Measurements from ENCODE around the gene NEIL1.
A peak's percentile ranks its signal among the peaks of the same experiment; 100 is the strongest.
"Not testable (repeated sequence)": the region's sequence is repeated elsewhere in the genome, so short reads cannot be mapped to it uniquely, and the experiment has no call there.

Gene NEIL1

DNA sequence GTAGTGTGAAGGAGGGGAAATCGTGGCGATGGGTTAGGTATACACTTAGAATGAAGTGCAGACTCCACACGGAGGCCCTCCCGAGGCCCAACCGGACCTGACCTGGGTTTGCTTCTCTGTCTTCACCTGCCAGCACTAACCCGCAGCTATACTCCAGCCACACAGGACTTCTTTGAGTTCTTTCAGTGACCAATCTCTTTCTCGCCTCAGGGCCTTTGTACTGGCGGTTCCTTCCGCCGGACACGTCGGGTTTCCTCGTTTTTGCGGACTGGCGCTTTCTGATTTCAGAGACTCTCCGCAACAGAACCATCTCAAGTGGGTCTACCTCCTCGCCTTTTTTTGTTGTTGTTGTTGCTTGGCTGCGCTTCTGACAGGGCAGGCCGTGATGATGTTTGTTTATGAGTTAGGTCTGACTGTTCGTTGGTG is at the start of gene NEIL1:
TSS of gene NEIL1 (plus strand) at position 244 of the 426 bp plus-strand sequence. CDS start 1,867 bp downstream, outside the sequence.
- H3K36me3 ChIP-seq (ENCODE audit: control insufficient read depth, insufficient read depth, low read length): no peaks in the 10 kb centered on the region
- H3K27ac ChIP-seq (ENCODE audit: low read depth, low read length): no peak within 1 kb of the TSS
- H3K4me3 ChIP-seq (ENCODE audit: low read length): peak within 1 kb of the TSS; percentile 95
- no peaks in the 10 kb centered on the region for H3K27me3 ChIP-seq (ENCODE audit: control insufficient read depth, insufficient read depth, low read length)
- H3K4me1 ChIP-seq (ENCODE audit: control insufficient read depth, insufficient read depth, low read length): peaks cover 8% of the 10 kb centered on the region
- peak within 1 kb of the TSS; percentile 60 for H3K9ac ChIP-seq (ENCODE audit: low read length)

DNA sequence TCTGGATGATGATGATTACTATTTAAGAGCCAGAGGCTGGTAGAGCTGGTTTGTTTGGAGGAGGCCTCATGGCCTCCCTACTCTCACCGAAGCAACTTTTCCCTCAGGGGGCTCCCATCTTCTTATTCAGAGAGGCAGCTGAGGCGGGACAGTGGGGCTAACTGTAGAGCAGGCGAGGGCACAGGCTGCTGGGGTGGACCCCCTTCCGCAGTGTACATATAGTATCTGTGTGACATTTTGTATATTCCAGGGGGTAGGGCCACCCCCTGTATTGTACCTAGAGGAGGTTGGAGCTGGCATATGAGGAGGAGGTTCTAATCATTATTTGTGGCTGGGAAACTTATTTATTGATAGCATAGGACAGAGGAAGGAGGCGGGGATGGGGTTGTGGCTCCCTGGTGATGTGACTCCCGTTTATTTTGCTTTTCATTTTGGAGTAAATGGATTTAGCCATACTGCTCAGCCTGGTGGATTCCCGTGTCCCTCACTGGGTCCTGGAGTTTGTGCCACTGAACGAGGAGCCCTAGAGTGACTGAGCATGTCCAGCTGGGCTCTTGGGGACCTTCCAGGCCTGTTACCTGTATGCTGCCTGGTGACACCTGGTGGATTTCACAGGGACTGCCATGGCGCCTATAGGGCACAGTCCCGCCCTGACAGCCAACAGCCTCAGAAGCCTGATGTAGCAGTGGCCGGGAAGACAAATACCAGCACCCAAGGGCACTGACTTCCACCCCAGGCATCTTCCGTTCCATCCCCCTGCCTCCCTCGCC is 48.1 kb upstream of the NEIL1 start:
- H3K4me3 ChIP-seq (ENCODE audit: low read length); H3K4me1 ChIP-seq (ENCODE audit: control insufficient read depth, insufficient read depth, low read length); H3K36me3 ChIP-seq (ENCODE audit: control insufficient read depth, insufficient read depth, low read length); H3K27me3 ChIP-seq (ENCODE audit: control insufficient read depth, insufficient read depth, low read length); H3K27ac ChIP-seq (ENCODE audit: low read depth, low read length); H3K9ac ChIP-seq (ENCODE audit: low read length): not testable (repeated sequence)

DNA sequence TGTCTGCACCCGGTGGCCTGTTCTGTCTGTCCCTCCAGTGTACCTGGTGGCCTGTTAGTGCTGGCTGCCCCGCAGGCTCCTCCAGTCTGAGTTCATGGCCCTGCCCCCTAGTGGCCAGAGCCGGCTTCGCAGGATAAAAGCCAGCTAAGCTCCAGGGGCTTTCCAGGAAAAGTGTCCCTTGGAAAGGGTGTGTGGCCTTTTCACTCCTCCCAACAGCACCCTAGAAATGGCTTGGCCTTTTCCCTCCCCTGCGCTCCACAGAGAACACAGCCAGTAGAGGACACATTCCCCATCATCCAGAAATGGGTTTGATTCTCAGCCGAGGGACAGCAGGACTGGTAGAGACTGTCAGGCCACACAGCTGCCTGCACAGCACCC is 47.5 kb upstream of the NEIL1 start:
- H3K36me3 ChIP-seq (ENCODE audit: control insufficient read depth, insufficient read depth, low read length); H3K9ac ChIP-seq (ENCODE audit: low read length); H3K27ac ChIP-seq (ENCODE audit: low read depth, low read length); H3K4me3 ChIP-seq (ENCODE audit: low read length); H3K4me1 ChIP-seq (ENCODE audit: control insufficient read depth, insufficient read depth, low read length); H3K27me3 ChIP-seq (ENCODE audit: control insufficient read depth, insufficient read depth, low read length): not testable (repeated sequence)

GRCh38 chr15:75300026-75300425 is 46.8 kb upstream of the NEIL1 start:
- H3K27me3 ChIP-seq (ENCODE audit: control insufficient read depth, insufficient read depth, low read length); H3K9ac ChIP-seq (ENCODE audit: low read length); H3K36me3 ChIP-seq (ENCODE audit: control insufficient read depth, insufficient read depth, low read length); H3K4me3 ChIP-seq (ENCODE audit: low read length); H3K27ac ChIP-seq (ENCODE audit: low read depth, low read length); H3K4me1 ChIP-seq (ENCODE audit: control insufficient read depth, insufficient read depth, low read length): not testable (repeated sequence)

DNA sequence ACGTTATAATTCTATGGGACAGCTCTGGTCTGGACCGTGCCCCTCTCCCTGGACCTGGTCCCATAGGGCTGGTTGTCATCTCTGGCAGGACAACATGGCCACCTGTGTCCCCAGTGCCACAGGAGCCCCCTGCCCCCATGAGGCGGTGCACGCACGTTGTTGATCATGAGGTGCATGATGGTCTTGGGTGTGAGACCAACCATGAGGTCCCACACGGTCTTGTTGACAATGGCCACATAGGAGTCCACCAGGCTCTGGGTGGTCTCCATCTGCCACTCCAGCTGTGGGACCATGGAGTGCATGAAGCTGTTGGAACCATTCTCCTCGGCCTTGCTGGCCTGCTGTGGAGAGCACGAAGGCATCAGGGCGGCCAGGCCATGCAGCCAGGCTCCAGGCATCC is 44.5 kb upstream of the NEIL1 start:
- Histone ChIP-seq H3K36me3 (ENCODE audit: control insufficient read depth, insufficient read depth, low read length) (no peaks in the 10 kb centered on the region), H3K9ac (ENCODE audit: low read length) (no peak overlapping the region), H3K4me1 (ENCODE audit: control insufficient read depth, insufficient read depth, low read length) (no peaks in the 10 kb centered on the region)

GRCh38 chr15:75302753-75303152 is 44.1 kb upstream of the NEIL1 start:
- H3K27ac ChIP-seq (ENCODE audit: low read depth, low read length); H3K9ac ChIP-seq (ENCODE audit: low read length); H3K4me3 ChIP-seq (ENCODE audit: low read length); H3K27me3 ChIP-seq (ENCODE audit: control insufficient read depth, insufficient read depth, low read length); H3K36me3 ChIP-seq (ENCODE audit: control insufficient read depth, insufficient read depth, low read length); H3K4me1 ChIP-seq (ENCODE audit: control insufficient read depth, insufficient read depth, low read length): not testable (repeated sequence)

More for the DNA sequence above, 44.5 kb upstream of the NEIL1 start:
- no peaks in the 10 kb centered on the region for H3K27me3 ChIP-seq (ENCODE audit: control insufficient read depth, insufficient read depth, low read length)
- H3K27ac ChIP-seq (ENCODE audit: low read depth, low read length): no peak overlapping the region
- H3K4me3 ChIP-seq (ENCODE audit: low read length): no peak overlapping the region

DNA sequence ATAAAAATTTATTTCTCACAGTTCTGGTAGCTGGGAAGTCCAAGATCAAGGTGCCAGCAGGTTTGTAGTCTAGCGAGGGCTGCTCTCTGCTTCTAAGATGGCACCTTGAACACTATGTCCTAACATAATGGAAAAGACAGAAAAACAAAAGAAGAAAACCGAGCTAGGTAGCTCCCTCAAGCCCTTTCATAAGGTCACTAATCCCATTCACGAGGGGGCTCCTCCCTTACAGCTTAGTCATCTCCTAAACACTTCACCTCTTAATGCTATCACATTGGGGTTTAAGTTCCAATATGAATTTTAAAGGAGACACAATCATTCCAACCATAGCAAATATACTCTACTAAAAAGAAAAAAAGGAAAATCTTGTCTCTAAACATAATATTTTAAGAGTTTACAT is 40.7 kb upstream of the NEIL1 start:
- no peaks in the 10 kb centered on the region for H3K36me3 ChIP-seq (ENCODE audit: control insufficient read depth, insufficient read depth, low read length)
- no peak overlapping the region for H3K9ac ChIP-seq (ENCODE audit: low read length)
- no peak overlapping the region for H3K27ac ChIP-seq (ENCODE audit: low read depth, low read length)
- no peaks in the 10 kb centered on the region for H3K4me1 ChIP-seq (ENCODE audit: control insufficient read depth, insufficient read depth, low read length)
- no peaks in the 10 kb centered on the region for H3K27me3 ChIP-seq (ENCODE audit: control insufficient read depth, insufficient read depth, low read length)
- no peak overlapping the region for H3K4me3 ChIP-seq (ENCODE audit: low read length)

DNA sequence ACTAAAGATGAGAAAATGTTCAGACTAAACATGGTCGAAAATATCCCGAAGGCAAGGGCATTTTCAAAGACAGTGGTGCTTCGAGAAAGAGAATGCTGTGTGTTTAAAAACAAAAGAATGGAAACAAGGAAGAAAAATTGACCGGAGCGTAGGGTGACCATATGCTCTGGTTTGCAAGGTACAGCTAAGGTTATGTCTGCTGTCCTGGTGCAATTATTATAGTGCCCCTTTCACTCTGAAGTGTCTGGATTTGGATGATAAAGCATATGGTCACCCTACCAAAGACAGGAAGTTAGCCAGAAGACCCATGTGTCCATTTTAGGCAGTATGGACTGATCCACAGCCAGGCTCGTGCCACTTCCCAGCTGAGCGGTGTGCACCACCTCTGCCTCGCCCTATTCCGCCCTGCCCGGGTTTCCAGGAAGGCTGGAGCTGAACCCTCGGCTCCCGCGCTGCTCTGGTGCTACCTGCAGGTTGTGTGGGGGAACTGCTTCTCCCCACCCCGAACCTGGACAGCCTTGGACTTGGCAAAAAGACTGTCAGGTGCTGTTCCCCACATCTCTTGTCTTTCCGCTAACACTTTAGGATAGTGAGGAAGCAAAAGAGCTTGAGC is 39.0 kb upstream of the NEIL1 start:
- Histone ChIP-seq H3K27me3 (ENCODE audit: control insufficient read depth, insufficient read depth, low read length) (no peaks in the 10 kb centered on the region), H3K36me3 (ENCODE audit: control insufficient read depth, insufficient read depth, low read length) (no peaks in the 10 kb centered on the region), H3K9ac (ENCODE audit: low read length) (no peak overlapping the region), H3K4me1 (ENCODE audit: control insufficient read depth, insufficient read depth, low read length) (no peaks in the 10 kb centered on the region), H3K4me3 (ENCODE audit: low read length) (no peak overlapping the region), H3K27ac (ENCODE audit: low read depth, low read length) (no peak overlapping the region)

DNA sequence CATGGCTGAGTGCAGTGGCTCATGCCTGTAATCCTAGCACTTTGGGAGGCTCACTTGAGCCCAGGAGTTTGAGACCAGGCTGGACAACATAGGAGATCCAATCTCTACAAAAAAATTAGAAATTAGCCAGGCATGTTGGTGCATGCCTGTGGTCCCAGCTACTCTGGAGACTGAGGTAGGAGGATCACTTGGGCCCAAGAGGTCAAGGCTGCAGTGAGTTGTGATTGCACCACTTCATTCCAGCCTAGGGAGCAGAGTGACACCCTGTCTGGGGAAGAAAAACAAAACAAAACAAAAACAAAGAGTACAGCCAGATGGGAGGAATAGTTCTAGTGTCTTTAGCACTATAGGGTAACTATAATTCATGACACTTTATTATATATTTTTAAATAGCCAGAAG is 37.1 kb upstream of the NEIL1 start:
- no peak overlapping the region for H3K9ac ChIP-seq (ENCODE audit: low read length)
- no peaks in the 10 kb centered on the region for H3K36me3 ChIP-seq (ENCODE audit: control insufficient read depth, insufficient read depth, low read length)
- no peak overlapping the region for H3K27ac ChIP-seq (ENCODE audit: low read depth, low read length)
- no peak overlapping the region for H3K4me3 ChIP-seq (ENCODE audit: low read length)
- H3K27me3 ChIP-seq (ENCODE audit: control insufficient read depth, insufficient read depth, low read length): no peaks in the 10 kb centered on the region
- H3K4me1 ChIP-seq (ENCODE audit: control insufficient read depth, insufficient read depth, low read length): no peaks in the 10 kb centered on the region

GRCh38 chr15:75312548-75312947 is 34.3 kb upstream of the NEIL1 start:
- not testable (repeated sequence) for H3K27ac ChIP-seq (ENCODE audit: low read depth, low read length); H3K4me1 ChIP-seq (ENCODE audit: control insufficient read depth, insufficient read depth, low read length); H3K4me3 ChIP-seq (ENCODE audit: low read length); H3K27me3 ChIP-seq (ENCODE audit: control insufficient read depth, insufficient read depth, low read length); H3K9ac ChIP-seq (ENCODE audit: low read length); H3K36me3 ChIP-seq (ENCODE audit: control insufficient read depth, insufficient read depth, low read length)

GRCh38 chr15:75313116-75313845 is 33.6 kb upstream of the NEIL1 start:
- Histone ChIP-seq H3K36me3 (ENCODE audit: control insufficient read depth, insufficient read depth, low read length) (no peaks in the 10 kb centered on the region), H3K27me3 (ENCODE audit: control insufficient read depth, insufficient read depth, low read length) (no peaks in the 10 kb centered on the region), H3K4me1 (ENCODE audit: control insufficient read depth, insufficient read depth, low read length) (no peaks in the 10 kb centered on the region), H3K27ac (ENCODE audit: low read depth, low read length) (no peak overlapping the region), H3K9ac (ENCODE audit: low read length) (no peak overlapping the region), H3K4me3 (ENCODE audit: low read length) (no peak overlapping the region)

DNA sequence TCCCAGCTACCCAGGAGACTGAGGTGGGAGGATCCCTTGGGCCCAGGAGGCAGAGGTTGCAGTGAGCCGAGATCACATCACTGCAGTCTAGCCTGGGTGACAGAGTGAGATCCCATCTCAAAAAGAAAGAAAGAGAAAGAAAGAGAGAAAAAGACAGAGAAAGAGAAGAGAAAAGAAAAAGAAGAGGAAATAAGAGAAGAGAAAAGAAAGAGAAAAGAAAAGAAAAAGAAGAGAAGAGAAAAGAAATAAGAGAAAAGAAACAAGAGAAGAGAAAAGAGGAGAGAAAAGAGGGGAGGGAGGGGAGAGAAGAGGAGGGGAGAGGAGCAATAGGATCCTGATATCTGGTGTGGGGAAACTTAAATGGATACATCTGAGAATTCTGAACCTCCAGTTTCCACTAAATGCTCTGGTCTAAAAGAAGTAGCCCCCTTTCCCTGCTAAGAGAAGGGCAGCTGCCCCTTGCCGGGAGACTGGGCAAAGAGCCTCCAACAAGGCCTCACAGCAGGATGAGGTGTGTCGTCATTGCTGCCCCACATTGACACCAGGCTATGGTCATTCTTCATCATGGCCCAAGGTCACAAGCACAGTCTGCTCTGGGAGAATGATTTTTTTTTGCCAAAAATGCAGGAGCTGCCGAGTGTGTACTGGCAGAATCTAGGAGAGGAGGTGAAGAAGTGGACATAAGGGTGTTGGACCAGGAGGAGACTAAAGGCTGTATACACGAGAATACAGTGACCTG is 32.1 kb upstream of the NEIL1 start:
- H3K27me3 ChIP-seq (ENCODE audit: control insufficient read depth, insufficient read depth, low read length): no peaks in the 10 kb centered on the region
- H3K27ac ChIP-seq (ENCODE audit: low read depth, low read length): no peak overlapping the region
- no peak overlapping the region for H3K9ac ChIP-seq (ENCODE audit: low read length)
- no peak overlapping the region for H3K4me3 ChIP-seq (ENCODE audit: low read length)
- no peaks in the 10 kb centered on the region for H3K4me1 ChIP-seq (ENCODE audit: control insufficient read depth, insufficient read depth, low read length)
- H3K36me3 ChIP-seq (ENCODE audit: control insufficient read depth, insufficient read depth, low read length): no peaks in the 10 kb centered on the region

Data from rectal smooth muscle tissue (tissue), 1 donor.